GM13976 (cell line): ENCODE measurements around the gene FANCG.

ENCODE experiments used
- DNase-seq: peaks from one replicate; pipeline ENCODE4 v3.0.0; 2012; ENCODE audit warnings: low spot score
- in situ Hi-C: fragments of 300-500 bp; cut with MboI; formaldehyde crosslinking; loops from one replicate; pipeline ENCODE4 v1.12.0; 2022; ENCODE audit warnings: low sequenced_read_pairs, mixed read lengths, inconsistent platforms; ENCODE audit not compliant: unreplicated experiment
- TF ChIP-seq, protein P1 (sequence below): IDR thresholded peaks from 2 replicates; pipeline ENCODE4 v1.5.1; 2012; ENCODE audit warnings: borderline replicate concordance, mild to moderate bottlenecking; ENCODE audit not compliant: insufficient read depth; ENCODE audit errors: extremely low read depth, missing control alignments, control extremely low read depth

FANCG gene

DNA sequence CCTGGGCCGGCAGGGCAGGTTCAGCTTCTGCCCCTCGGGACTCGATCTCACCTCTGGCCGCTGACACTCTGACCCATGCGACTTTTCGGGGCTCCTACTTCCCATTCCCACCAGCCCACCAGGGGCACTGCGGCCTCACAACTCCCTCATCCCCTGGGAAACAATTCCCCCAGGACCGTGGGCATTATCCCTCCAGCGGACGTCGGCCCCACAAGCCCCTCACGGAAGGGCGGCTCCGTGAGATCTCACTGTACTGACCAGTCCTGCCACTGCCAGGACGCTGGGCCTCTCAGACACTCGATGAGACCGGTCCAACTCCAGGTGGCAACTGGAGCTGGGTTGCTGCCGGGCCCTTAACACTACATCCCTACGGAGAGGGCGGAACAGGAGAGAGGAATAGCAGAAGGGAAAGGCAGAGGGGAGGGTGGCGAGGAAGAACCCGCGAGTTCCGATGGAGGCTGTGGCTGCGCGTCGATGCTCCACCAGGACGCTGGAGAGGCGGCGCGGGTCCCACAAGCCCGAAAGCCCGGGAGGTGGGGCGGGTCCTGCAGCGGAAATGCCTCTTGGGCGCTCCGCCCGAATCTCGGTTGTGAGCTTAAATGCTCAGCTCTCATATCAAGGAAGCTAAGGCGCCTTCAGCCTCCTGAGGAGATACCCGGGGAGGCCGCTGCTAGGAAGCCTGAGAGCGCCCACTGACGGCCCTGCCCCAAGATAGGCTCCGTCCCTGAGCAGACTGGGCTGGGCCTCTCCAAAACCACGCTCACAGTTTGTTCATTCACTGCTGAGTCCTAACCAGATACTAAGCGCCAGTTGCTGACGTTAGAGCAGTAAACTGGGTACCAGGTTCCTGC, 43.7 kb downstream of the FANCG start:
- in situ Hi-C loops, result no loop called here

DNA sequence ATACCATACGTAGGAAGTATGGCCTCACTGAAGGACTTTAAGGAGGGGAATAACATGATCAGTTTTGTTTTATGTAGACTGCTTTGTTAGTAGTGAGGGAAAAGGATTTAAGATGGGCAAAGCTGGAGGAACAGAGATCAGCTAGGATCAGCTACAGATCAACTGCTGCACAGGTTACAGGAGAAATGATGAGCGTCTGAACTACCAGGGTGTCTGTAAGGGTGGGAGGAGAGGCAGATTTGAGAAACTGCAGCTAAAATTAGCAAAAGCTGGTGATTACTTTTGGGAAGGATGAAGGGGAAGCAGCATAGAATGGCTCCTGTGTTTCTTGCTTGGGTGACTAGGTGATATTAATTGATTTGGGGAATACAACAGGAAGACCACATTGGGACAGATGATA, 46.6 kb downstream of the FANCG start:
- DNase-seq, result no peak
- TF ChIP-seq, protein P1, sequence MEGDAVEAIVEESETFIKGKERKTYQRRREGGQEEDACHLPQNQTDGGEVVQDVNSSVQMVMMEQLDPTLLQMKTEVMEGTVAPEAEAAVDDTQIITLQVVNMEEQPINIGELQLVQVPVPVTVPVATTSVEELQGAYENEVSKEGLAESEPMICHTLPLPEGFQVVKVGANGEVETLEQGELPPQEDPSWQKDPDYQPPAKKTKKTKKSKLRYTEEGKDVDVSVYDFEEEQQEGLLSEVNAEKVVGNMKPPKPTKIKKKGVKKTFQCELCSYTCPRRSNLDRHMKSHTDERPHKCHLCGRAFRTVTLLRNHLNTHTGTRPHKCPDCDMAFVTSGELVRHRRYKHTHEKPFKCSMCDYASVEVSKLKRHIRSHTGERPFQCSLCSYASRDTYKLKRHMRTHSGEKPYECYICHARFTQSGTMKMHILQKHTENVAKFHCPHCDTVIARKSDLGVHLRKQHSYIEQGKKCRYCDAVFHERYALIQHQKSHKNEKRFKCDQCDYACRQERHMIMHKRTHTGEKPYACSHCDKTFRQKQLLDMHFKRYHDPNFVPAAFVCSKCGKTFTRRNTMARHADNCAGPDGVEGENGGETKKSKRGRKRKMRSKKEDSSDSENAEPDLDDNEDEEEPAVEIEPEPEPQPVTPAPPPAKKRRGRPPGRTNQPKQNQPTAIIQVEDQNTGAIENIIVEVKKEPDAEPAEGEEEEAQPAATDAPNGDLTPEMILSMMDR, result no peak
- in situ Hi-C loops, result no loop called here

More for the DNA sequence above, 43.7 kb downstream of the FANCG start:
- no peak for DNase-seq
- TF ChIP-seq, protein P1, result no peak

DNA sequence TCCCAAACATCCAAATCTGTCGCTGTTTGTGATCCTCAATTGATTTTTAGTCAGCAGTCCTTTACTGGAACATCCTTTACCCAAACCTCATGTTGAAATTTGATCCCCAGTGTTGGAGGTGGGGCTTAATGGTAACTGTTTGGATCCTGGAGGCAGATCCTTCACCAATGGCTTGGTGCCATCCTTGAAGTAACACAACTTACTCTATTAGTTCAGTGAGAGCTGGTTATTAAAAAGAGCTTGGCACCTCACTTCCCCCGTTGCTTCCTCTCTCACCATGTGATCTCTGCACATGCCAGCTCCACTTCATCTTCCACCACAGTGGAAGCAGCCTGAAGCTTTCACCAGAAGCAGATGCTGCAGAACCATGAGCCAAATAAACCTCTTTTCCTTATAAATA, 49.9 kb downstream of the FANCG start:
- TF ChIP-seq, protein P1, result no peak
- DNase-seq, result no peak
- in situ Hi-C loops, result no loop called here

DNA sequence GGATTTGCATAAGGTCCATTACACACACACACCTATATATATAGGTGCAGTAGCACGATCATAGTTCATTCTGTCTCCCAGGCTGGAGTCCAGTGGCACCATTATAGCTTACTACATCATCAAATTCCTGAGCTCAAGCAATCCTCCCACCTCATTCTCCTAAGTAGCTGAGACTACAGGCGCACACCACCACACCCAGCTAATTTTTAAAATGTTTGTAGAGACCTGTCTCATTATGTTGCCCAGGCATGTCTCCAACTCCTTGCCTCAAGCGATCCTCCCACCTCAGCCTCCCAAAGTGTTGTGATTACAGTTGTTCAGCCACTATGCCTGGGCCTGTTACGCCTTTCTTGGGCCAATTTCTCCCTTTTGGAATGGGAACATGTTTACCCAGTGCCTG, 50.5 kb downstream of the FANCG start:
- DNase-seq, result no peak
- TF ChIP-seq, protein P1, result no peak
- in situ Hi-C loops, result no loop called here

- no peak for DNase-seq
- in situ Hi-C loops, result no loop called here
- TF ChIP-seq, protein P1, result no peak
Measured at GRCh38 chr9:35028341-35028740, 51.4 kb downstream of the FANCG start.

- no peak for DNase-seq
- TF ChIP-seq, protein P1, result no peak
- in situ Hi-C loops, result no loop called here
Measured at GRCh38 chr9:35027860-35028259, 51.9 kb downstream of the FANCG start.
